GM21576 (cell line): ENCODE measurements around the gene SMCHD1.
"Not testable (repeated sequence)": the region's sequence is repeated elsewhere in the genome, so short reads cannot be mapped to it uniquely, and the experiment has no call there.

Source experiments
- ATAC-seq: cut with Tn5 transposase; IDR thresholded peaks from one replicate; pipeline ENCODE4 v1.9.1; 2021; ENCODE audit warnings: mild to moderate bottlenecking, moderate library complexity; ENCODE audit not compliant: unreplicated experiment

Gene SMCHD1

GRCh38 chr18:2848247-2849246 is 193.0 kb downstream of the SMCHD1 start:
- ATAC-seq: no peak

GRCh38 chr18:2850816-2851215 is 195.3 kb downstream of the SMCHD1 start:
- no peak for ATAC-seq

GRCh38 chr18:2851771-2852170 is 196.2 kb downstream of the SMCHD1 start:
- ATAC-seq: no peak

- not testable (repeated sequence) for ATAC-seq
Observed at GRCh38 chr18:2852460-2852859, 196.9 kb downstream of the SMCHD1 start.

GRCh38 chr18:2853173-2853925 is 197.8 kb downstream of the SMCHD1 start:
- ATAC-seq: no peak

GRCh38 chr18:2853926-2854664 is 198.6 kb downstream of the SMCHD1 start:
- no peak for ATAC-seq
